Measurements from ENCODE around the gene AKAP7.

Gene AKAP7

DNA sequence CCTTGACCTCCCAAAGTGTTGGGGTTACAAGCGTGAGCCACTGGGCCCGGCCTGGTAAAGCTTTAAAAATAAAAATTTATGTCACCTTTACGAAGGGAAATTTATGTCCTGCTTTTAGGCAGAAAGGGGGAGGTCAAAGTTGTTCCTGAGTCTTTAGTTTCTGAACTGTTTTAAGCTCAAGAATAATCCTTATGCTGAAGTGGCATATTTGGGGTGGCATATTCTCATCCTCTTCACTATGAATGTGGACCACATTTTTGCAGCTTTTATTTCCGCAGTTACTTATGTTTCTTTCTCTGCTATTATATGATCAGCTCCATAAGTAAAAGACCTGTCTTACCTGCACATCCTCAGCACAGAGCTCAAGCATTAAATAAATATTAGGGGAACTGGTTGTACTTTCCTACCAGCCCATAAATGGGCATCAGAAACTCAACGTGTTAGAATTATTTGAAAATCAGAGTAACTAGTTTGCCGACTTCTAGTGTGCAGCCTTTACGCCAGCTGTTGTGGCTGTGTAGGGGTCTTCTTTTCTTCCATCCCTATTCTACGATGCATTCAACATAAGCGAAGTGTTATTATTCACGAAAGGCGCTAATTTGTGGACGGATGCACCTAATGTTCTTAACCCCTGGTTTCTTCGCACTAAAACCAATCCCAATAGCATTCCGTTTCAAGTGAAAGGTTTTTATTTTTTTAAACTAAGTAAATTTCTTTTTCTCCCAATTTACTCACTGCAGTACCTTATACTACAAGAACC, 867 bp upstream of the AKAP7 start:
- peak in 1 of 3 donors; percentile 8 for DNase-seq
- Histone ChIP-seq H3K9me3 (ENCODE audit: control extremely low read depth in 1 of 5, control insufficient read depth in 4 of 5, insufficient read depth in 2 of 5, low read depth in 1 of 5, low read length in 4 of 5) (no peaks in the 10 kb centered on the region), H3K36me3 (ENCODE audit: control insufficient read depth in 4 of 4, insufficient read depth in 4 of 4, low read length in 3 of 4) (no peaks in the 10 kb centered on the region), H3K27me3 (replicated peaks in 2 of 5; ENCODE audit: control insufficient read depth in 4 of 5, insufficient read depth in 5 of 5, low read length in 4 of 5) (no peaks in the 10 kb centered on the region), H3K27ac (ENCODE audit: insufficient read depth in 1 of 2, low read depth in 1 of 2, low read length in 2 of 2, poor library complexity in 1 of 2, severe bottlenecking in 2 of 2) (peak overlapping the region in 1 of 2 experiments; percentile 78), H3K4me3 (ENCODE audit: control insufficient read depth in 1 of 7, extremely low read depth in 1 of 7, insufficient read depth in 4 of 7, low read depth in 2 of 7, low read length in 6 of 7) (peak overlapping the region in 6 of 7 experiments; percentile 71 to 95 (median 84)), H3K4me1 (ENCODE audit: control extremely low read depth in 1 of 4, control insufficient read depth in 4 of 4, insufficient read depth in 4 of 4, low read length in 3 of 4) (peaks cover 6 to 18% (median 13%) of the 10 kb centered on the region in 4 experiments)
- POLR2A ChIA-PET = no interaction called here
- CTCF ChIA-PET = interaction anchor here (0.6 to 1.4 kb wide), 3 partner anchors 11 to 261 kb away, joined by 3 to 4 read pairs (median 3); no protein-coding TSS in a partner anchor
- WGBS (ENCODE audit: insufficient coverage) = 87% methylated on average over 6 of the region's 14 CpGs

DNA sequence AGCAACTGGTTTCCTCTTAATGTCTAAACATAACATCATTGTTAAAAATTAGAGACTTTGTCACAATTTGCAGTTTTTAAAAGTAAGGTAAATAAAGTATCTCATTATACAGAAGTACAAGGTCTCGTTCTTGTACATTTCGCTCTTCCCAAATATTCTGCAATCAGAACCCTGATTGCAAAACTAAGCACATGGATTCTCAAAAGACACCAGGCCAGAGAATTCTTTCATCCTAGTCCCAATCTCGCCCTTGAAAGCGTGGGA, 355 bp upstream of the AKAP7 start:
- Histone ChIP-seq H3K4me3 (ENCODE audit: control insufficient read depth in 1 of 7, extremely low read depth in 1 of 7, insufficient read depth in 4 of 7, low read depth in 2 of 7, low read length in 6 of 7) (peak overlapping the region; percentile 71 to 95 (median 82)), H3K36me3 (ENCODE audit: control insufficient read depth in 4 of 4, insufficient read depth in 4 of 4, low read length in 3 of 4) (peaks cover 0 to 2% (median 0%) of the 10 kb centered on the region in 4 experiments), H3K27ac (ENCODE audit: insufficient read depth in 1 of 2, low read depth in 1 of 2, low read length in 2 of 2, poor library complexity in 1 of 2, severe bottlenecking in 2 of 2) (peak overlapping the region; percentile 54 to 78), H3K27me3 (replicated peaks in 2 of 5; ENCODE audit: control insufficient read depth in 4 of 5, insufficient read depth in 5 of 5, low read length in 4 of 5) (no peaks in the 10 kb centered on the region), H3K9me3 (ENCODE audit: control extremely low read depth in 1 of 5, control insufficient read depth in 4 of 5, insufficient read depth in 2 of 5, low read depth in 1 of 5, low read length in 4 of 5) (no peaks in the 10 kb centered on the region), H3K4me1 (ENCODE audit: control extremely low read depth in 1 of 4, control insufficient read depth in 4 of 4, insufficient read depth in 4 of 4, low read length in 3 of 4) (peaks cover 6 to 18% (median 13%) of the 10 kb centered on the region in 4 experiments)
- WGBS (ENCODE audit: insufficient coverage) = 6% methylated on average over 4 of the region's 4 CpGs
- ChIA-PET POLR2A (no interaction called here), CTCF (interaction anchor here (1.4 kb wide), 1 partner anchor 11 kb away, joined by 4 read pairs; no protein-coding TSS in a partner anchor)
- no peak for DNase-seq

DNA sequence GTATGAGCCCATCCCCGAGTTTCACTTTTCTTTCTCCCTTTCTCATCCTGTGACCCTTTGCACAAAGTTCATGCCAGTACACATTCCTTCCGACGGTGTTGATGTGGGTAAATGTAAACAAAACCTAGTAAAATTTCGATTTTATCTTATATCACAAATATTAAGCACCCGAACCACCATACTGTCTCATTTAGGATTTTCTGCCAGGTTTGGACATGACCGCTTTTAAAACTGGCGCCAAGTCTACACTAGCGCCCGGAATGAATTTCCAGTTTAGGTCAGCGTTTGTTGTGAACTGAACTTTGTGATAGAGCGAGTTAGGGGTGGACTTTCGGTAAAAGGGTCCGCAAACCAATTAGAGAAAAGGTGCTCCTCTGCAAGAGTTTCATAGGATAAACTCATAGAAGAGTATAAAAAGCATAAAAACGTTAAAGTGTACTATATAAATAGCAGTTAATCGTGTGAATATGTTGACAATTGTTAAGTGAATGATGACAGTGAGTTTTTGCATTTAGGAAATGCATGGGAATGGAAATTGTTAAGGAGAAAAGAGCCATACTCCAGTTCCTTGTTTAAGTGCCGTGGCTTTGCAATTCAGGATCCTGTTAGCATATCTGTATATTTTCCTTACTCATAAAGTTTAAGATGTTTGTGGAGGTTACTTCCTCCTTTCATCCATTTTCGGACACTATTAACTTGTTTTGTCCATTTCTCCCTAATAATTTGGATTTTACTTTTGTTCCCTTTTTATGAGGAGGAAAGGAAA, 937 bp downstream of the AKAP7 start:
- peak; percentile 14 to 46 (median 22) for DNase-seq
- H3K9me3 ChIP-seq (ENCODE audit: control extremely low read depth in 1 of 5, control insufficient read depth in 4 of 5, insufficient read depth in 2 of 5, low read depth in 1 of 5, low read length in 4 of 5) = no peaks in the 10 kb centered on the region
- peak overlapping the region; percentile 64 to 78 for H3K27ac ChIP-seq (ENCODE audit: insufficient read depth in 1 of 2, low read depth in 1 of 2, low read length in 2 of 2, poor library complexity in 1 of 2, severe bottlenecking in 2 of 2)
- peak overlapping the region; percentile 71 to 95 (median 82) for H3K4me3 ChIP-seq (ENCODE audit: control insufficient read depth in 1 of 7, extremely low read depth in 1 of 7, insufficient read depth in 4 of 7, low read depth in 2 of 7, low read length in 6 of 7)
- H3K27me3 ChIP-seq (replicated peaks in 2 of 5; ENCODE audit: control insufficient read depth in 4 of 5, insufficient read depth in 5 of 5, low read length in 4 of 5) = no peaks in the 10 kb centered on the region
- POLR2A ChIA-PET = no interaction called here
- H3K4me1 ChIP-seq (ENCODE audit: control extremely low read depth in 1 of 4, control insufficient read depth in 4 of 4, insufficient read depth in 4 of 4, low read length in 3 of 4) = peaks cover 6 to 18% (median 13%) of the 10 kb centered on the region in 4 experiments
- H3K36me3 ChIP-seq (ENCODE audit: control insufficient read depth in 4 of 4, insufficient read depth in 4 of 4, low read length in 3 of 4) = peaks cover 0 to 2% (median 0%) of the 10 kb centered on the region in 4 experiments
- CTCF ChIA-PET = no interaction called here
- 28% methylated on average over 4 of the region's 17 CpGs for WGBS (ENCODE audit: insufficient coverage)

- POLR2A ChIA-PET = no interaction called here
- Histone ChIP-seq H3K4me1 (ENCODE audit: control extremely low read depth in 1 of 4, control insufficient read depth in 4 of 4, insufficient read depth in 4 of 4, low read length in 3 of 4) (peaks cover 2 to 16% (median 9%) of the 10 kb centered on the region in 4 experiments), H3K36me3 (ENCODE audit: control insufficient read depth in 4 of 4, insufficient read depth in 4 of 4, low read length in 3 of 4) (peaks cover 0 to 14% (median 4%) of the 10 kb centered on the region in 4 experiments), H3K4me3 (ENCODE audit: control insufficient read depth in 1 of 7, extremely low read depth in 1 of 7, insufficient read depth in 4 of 7, low read depth in 2 of 7, low read length in 6 of 7) (no peak overlapping the region), H3K27ac (ENCODE audit: insufficient read depth in 1 of 2, low read depth in 1 of 2, low read length in 2 of 2, poor library complexity in 1 of 2, severe bottlenecking in 2 of 2) (no peak overlapping the region), H3K27me3 (replicated peaks in 2 of 5; ENCODE audit: control insufficient read depth in 4 of 5, insufficient read depth in 5 of 5, low read length in 4 of 5) (no peaks in the 10 kb centered on the region), H3K9me3 (ENCODE audit: control extremely low read depth in 1 of 5, control insufficient read depth in 4 of 5, insufficient read depth in 2 of 5, low read depth in 1 of 5, low read length in 4 of 5) (peaks cover 0 to 3% (median 0%) of the 10 kb centered on the region in 5 experiments)
- 83% methylated on average over 3 of the region's 4 CpGs for WGBS (ENCODE audit: insufficient coverage)
- CTCF ChIA-PET = interaction anchor here (1.0 to 1.5 kb wide), 4 partner anchors 27 to 255 kb away, joined by 3 to 5 read pairs (median 3); no protein-coding TSS in a partner anchor
- DNase-seq = peak in 2 of 3 donors; percentile 4
Measured at GRCh38 chr6:131139599-131139998, 4.3 kb downstream of the AKAP7 start.

- POLR2A ChIA-PET = no interaction called here
Measured at GRCh38 chr6:131143319-131143718, 8.1 kb downstream of the AKAP7 start.

GRCh38 chr6:131146865-131147264, 11.6 kb downstream of the AKAP7 start:
- Histone ChIP-seq H3K4me1 (ENCODE audit: control extremely low read depth in 1 of 4, control insufficient read depth in 4 of 4, insufficient read depth in 4 of 4, low read length in 3 of 4) (no peaks in the 10 kb centered on the region), H3K4me3 (ENCODE audit: control insufficient read depth in 1 of 7, extremely low read depth in 1 of 7, insufficient read depth in 4 of 7, low read depth in 2 of 7, low read length in 6 of 7) (no peak overlapping the region), H3K27me3 (replicated peaks in 2 of 5; ENCODE audit: control insufficient read depth in 4 of 5, insufficient read depth in 5 of 5, low read length in 4 of 5) (no peaks in the 10 kb centered on the region), H3K9me3 (ENCODE audit: control extremely low read depth in 1 of 5, control insufficient read depth in 4 of 5, insufficient read depth in 2 of 5, low read depth in 1 of 5, low read length in 4 of 5) (peaks cover 0 to 3% (median 0%) of the 10 kb centered on the region in 5 experiments), H3K36me3 (ENCODE audit: control insufficient read depth in 4 of 4, insufficient read depth in 4 of 4, low read length in 3 of 4) (peaks cover 3 to 36% (median 10%) of the 10 kb centered on the region in 4 experiments), H3K27ac (ENCODE audit: insufficient read depth in 1 of 2, low read depth in 1 of 2, low read length in 2 of 2, poor library complexity in 1 of 2, severe bottlenecking in 2 of 2) (no peak overlapping the region)
- no peak for DNase-seq
- POLR2A ChIA-PET = no interaction called here
- CTCF ChIA-PET = no interaction called here
- 88% methylated on average over 1 of the region's 2 CpGs for WGBS (ENCODE audit: insufficient coverage)

More at GRCh38 chr6:131143319-131143718, 8.1 kb downstream of the AKAP7 start:
- H3K4me3 ChIP-seq (ENCODE audit: control insufficient read depth in 1 of 7, extremely low read depth in 1 of 7, insufficient read depth in 4 of 7, low read depth in 2 of 7, low read length in 6 of 7) = no peak overlapping the region
- H3K27me3 ChIP-seq (replicated peaks in 2 of 5; ENCODE audit: control insufficient read depth in 4 of 5, insufficient read depth in 5 of 5, low read length in 4 of 5) = no peaks in the 10 kb centered on the region
- no peak for DNase-seq
- CTCF ChIA-PET = no interaction called here
- H3K9me3 ChIP-seq (ENCODE audit: control extremely low read depth in 1 of 5, control insufficient read depth in 4 of 5, insufficient read depth in 2 of 5, low read depth in 1 of 5, low read length in 4 of 5) = peaks cover 0 to 3% (median 0%) of the 10 kb centered on the region in 5 experiments
- H3K27ac ChIP-seq (ENCODE audit: insufficient read depth in 1 of 2, low read depth in 1 of 2, low read length in 2 of 2, poor library complexity in 1 of 2, severe bottlenecking in 2 of 2) = no peak overlapping the region
- H3K4me1 ChIP-seq (ENCODE audit: control extremely low read depth in 1 of 4, control insufficient read depth in 4 of 4, insufficient read depth in 4 of 4, low read length in 3 of 4) = no peaks in the 10 kb centered on the region
- 100% methylated on average over 2 of the region's 3 CpGs for WGBS (ENCODE audit: insufficient coverage)
- H3K36me3 ChIP-seq (ENCODE audit: control insufficient read depth in 4 of 4, insufficient read depth in 4 of 4, low read length in 3 of 4) = peaks cover under 1 to 30% (median 10%) of the 10 kb centered on the region in 4 experiments

DNA sequence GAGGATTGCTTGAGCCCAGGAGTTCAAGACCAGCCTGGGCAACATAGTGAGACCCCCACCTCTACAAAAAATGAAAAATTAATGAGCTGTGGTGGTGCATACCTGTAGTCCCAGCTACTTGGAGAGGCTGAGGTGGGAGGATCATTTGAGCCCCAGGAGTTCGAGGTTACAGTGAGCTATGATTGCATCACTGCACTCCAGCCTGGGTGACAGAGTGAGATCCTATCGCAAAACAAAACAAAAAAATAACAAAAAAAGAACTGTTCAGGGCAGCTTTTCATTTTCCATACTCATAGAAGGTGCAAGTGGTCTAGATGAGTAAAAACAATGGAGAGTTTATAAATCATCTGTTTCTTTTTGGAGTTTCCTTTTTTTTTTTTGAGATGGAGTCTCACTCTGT, 21.1 kb downstream of the AKAP7 start:
- DNase-seq = no peak
- WGBS (ENCODE audit: insufficient coverage) = 100% methylated on average over 1 of the region's 2 CpGs
- Histone ChIP-seq H3K36me3 (ENCODE audit: control insufficient read depth in 4 of 4, insufficient read depth in 4 of 4, low read length in 3 of 4) (peaks cover 0 to 3% (median 1%) of the 10 kb centered on the region in 4 experiments), H3K4me3 (ENCODE audit: control insufficient read depth in 1 of 7, extremely low read depth in 1 of 7, insufficient read depth in 4 of 7, low read depth in 2 of 7, low read length in 6 of 7) (no peak overlapping the region), H3K9me3 (ENCODE audit: control extremely low read depth in 1 of 5, control insufficient read depth in 4 of 5, insufficient read depth in 2 of 5, low read depth in 1 of 5, low read length in 4 of 5) (no peaks in the 10 kb centered on the region), H3K4me1 (ENCODE audit: control extremely low read depth in 1 of 4, control insufficient read depth in 4 of 4, insufficient read depth in 4 of 4, low read length in 3 of 4) (no peaks in the 10 kb centered on the region), H3K27me3 (replicated peaks in 2 of 5; ENCODE audit: control insufficient read depth in 4 of 5, insufficient read depth in 5 of 5, low read length in 4 of 5) (no peaks in the 10 kb centered on the region), H3K27ac (ENCODE audit: insufficient read depth in 1 of 2, low read depth in 1 of 2, low read length in 2 of 2, poor library complexity in 1 of 2, severe bottlenecking in 2 of 2) (no peak overlapping the region)
- ChIA-PET POLR2A (no interaction called here), CTCF (interaction anchor here (1.2 to 2.0 kb wide), 3 partner anchors 9 to 23 kb away, joined by 3 to 4 read pairs (median 4); no protein-coding TSS in a partner anchor)

All from common myeloid progenitor, CD34-positive (primary cell).